MM.1S (cell line): ENCODE data around the gene ATG101.

Experiments
- DNase-seq: peaks from one replicate; pipeline ENCODE4 v3.0.0-alpha.2; 2015
- H2AFZ ChIP-seq: fragments of 300-600 bp; sonication (generic); 2 replicates; pipeline ENCODE4 v1.6.0; 2016; ENCODE audit warnings: antibody characterized with exemption, low read length
- H3F3A ChIP-seq: fragments of 300-600 bp; sonication (generic); 2 replicates; pipeline ENCODE4 v1.6.1; 2016; ENCODE audit warnings: mild to moderate bottlenecking, antibody characterized with exemption, low read length, moderate library complexity, mixed read lengths; ENCODE audit not compliant: insufficient read depth
- H3K27ac ChIP-seq: fragments of 300-600 bp; sonication (generic); 2 replicates; pipeline ENCODE4 v1.5.1; 2016; ENCODE audit warnings: mild to moderate bottlenecking, low read length
- H3K27me3 ChIP-seq: fragments of 300-600 bp; sonication (generic); replicated peaks from 2 replicates; pipeline ENCODE4 v1.6.0; 2016; ENCODE audit warnings: low read length; ENCODE audit not compliant: insufficient read depth
- H3K36me3 ChIP-seq: fragments of 300-600 bp; sonication (generic); replicated peaks from 2 replicates; pipeline ENCODE4 v1.6.1; 2016; ENCODE audit warnings: mild to moderate bottlenecking, low read length, mixed read lengths; ENCODE audit not compliant: insufficient read depth
- H3K4me1 ChIP-seq: fragments of 300-600 bp; sonication (generic); 2 replicates; pipeline ENCODE4 v1.6.1; 2016; ENCODE audit warnings: low read length, mixed read lengths
- H3K4me2 ChIP-seq: fragments of 300-600 bp; sonication (generic); 2 replicates; pipeline ENCODE4 v1.6.0; 2016; ENCODE audit warnings: low read depth, low read length
- H3K4me3 ChIP-seq: fragments of 300-600 bp; sonication (generic); 2 replicates; pipeline ENCODE4 v1.5.1; 2016; ENCODE audit warnings: low read length, mixed read lengths
- H3K79me2 ChIP-seq: fragments of 300-600 bp; sonication (generic); 2 replicates; pipeline ENCODE4 v1.6.1; 2016; ENCODE audit warnings: mixed run types, low read length, mixed read lengths
- H3K9ac ChIP-seq: fragments of 300-600 bp; sonication (generic); 2 replicates; pipeline ENCODE4 v1.6.1; 2016; ENCODE audit warnings: low read length, mixed read lengths
- H3K9me2 ChIP-seq: fragments of 300-600 bp; sonication (generic); replicated peaks from 2 replicates; pipeline ENCODE4 v1.6.1; 2016; ENCODE audit warnings: mild to moderate bottlenecking, low read length, mixed read lengths; ENCODE audit not compliant: insufficient read depth
- H3K9me3 ChIP-seq: fragments of 300-600 bp; sonication (generic); replicated peaks from 2 replicates; pipeline ENCODE4 v1.6.1; 2016; ENCODE audit warnings: mild to moderate bottlenecking, low read length, mixed read lengths; ENCODE audit not compliant: insufficient read depth
- H4K20me1 ChIP-seq: fragments of 300-600 bp; sonication (generic); 2 replicates; pipeline ENCODE4 v1.6.1; 2016; ENCODE audit warnings: mild to moderate bottlenecking, low read length, moderate library complexity, mixed read lengths; ENCODE audit not compliant: insufficient read depth
- CTCF ChIP-seq: fragments of 300-600 bp; sonication (generic); IDR thresholded peaks from 2 replicates; pipeline ENCODE4 v1.5.1; 2016; ENCODE audit warnings: antibody characterized with exemption, low read length, mixed read lengths
- EZH2 ChIP-seq: fragments of 300-600 bp; sonication (generic); optimal IDR thresholded peaks from 2 replicates; pipeline ENCODE3; 2017; ENCODE audit warnings: low read depth, mild to moderate bottlenecking, antibody characterized with exemption, low read length, mixed read lengths
- EZH2phosphoT487 ChIP-seq: fragments of 300-600 bp; sonication (generic); IDR thresholded peaks from 2 replicates; pipeline ENCODE4 v1.6.1; 2018; ENCODE audit warnings: antibody characterized with exemption, low read length

Gene ATG101

GRCh38 chr12:52063082-52063924 is 6.5 kb upstream of the ATG101 start:
- Histone ChIP-seq H3K4me2 (no peak overlapping the region), H3K79me2 (no peaks in the 10 kb centered on the region), H3K4me3 (no peak overlapping the region), H3K27me3 (peaks cover 6% of the 10 kb centered on the region), H3K9me3 (no peaks in the 10 kb centered on the region), H3K27ac (no peak overlapping the region), H2AFZ (no peak overlapping the region), H3K9me2 (no peaks in the 10 kb centered on the region), H3K9ac (no peak overlapping the region), H3K4me1 (0 out of 2 replicates have a peak, but pooled peaks cover 5% of the 10 kb centered on the region), H4K20me1 (no peaks in the 10 kb centered on the region), H3F3A (no peaks in the 10 kb centered on the region), H3K36me3 (no peaks in the 10 kb centered on the region)
- DNase-seq = no peak
- no peak for TF ChIP-seq EZH2phosphoT487
- no peak for TF ChIP-seq CTCF
- no peak for TF ChIP-seq EZH2

GRCh38 chr12:52063981-52064649 is 5.7 kb upstream of the ATG101 start:
- H3K4me1 ChIP-seq = 0 out of 2 replicates have a peak, but pooled peaks cover 5% of the 10 kb centered on the region

More at GRCh38 chr12:52063981-52064649, 5.7 kb upstream of the ATG101 start:
- H3K4me3 ChIP-seq = no peak overlapping the region
- H3K27ac ChIP-seq = no peak overlapping the region
- no peaks in the 10 kb centered on the region for H3K79me2 ChIP-seq
- peaks cover 6% of the 10 kb centered on the region for H3K27me3 ChIP-seq
- no peaks in the 10 kb centered on the region for H4K20me1 ChIP-seq
- no peak for DNase-seq
- no peaks in the 10 kb centered on the region for H3K9me2 ChIP-seq
- peaks cover 3% of the 10 kb centered on the region; the same call in 1 of the 2 replicates for H3F3A ChIP-seq
- H3K9me3 ChIP-seq = no peaks in the 10 kb centered on the region
- H3K9ac ChIP-seq = no peak overlapping the region
- no peak overlapping the region for H2AFZ ChIP-seq
- no peak overlapping the region for H3K4me2 ChIP-seq
- no peaks in the 10 kb centered on the region for H3K36me3 ChIP-seq
- TF ChIP-seq EZH2 = no peak
- no peak for TF ChIP-seq CTCF
- TF ChIP-seq EZH2phosphoT487 = no peak
